Parathyroid adenoma (tissue), 2 donors: ENCODE measurements around the gene SRRD.
A peak's percentile ranks its signal among the peaks of the same experiment; 100 is the strongest.

Experiments used
- H2AFZ ChIP-seq: fragments of 300-600 bp; sonication (generic); one replicate; pipeline ENCODE4 v1.7.0; 2017; ENCODE audit warnings: antibody characterized with exemption, mild to moderate bottlenecking
- H3K27ac ChIP-seq: fragments of 300-600 bp; sonication (generic); one replicate; pipeline ENCODE4 v1.7.0; 2017
- H3K27me3 ChIP-seq: fragments of 300-600 bp; sonication (generic); one replicate; pipeline ENCODE4 v1.7.0; 2017; ENCODE audit warnings: low read length; ENCODE audit not compliant: control insufficient read depth, insufficient read depth
- H3K36me3 ChIP-seq: fragments of 300-600 bp; sonication (generic); one replicate; pipeline ENCODE4 v1.7.0; 2017; ENCODE audit warnings: low read length; ENCODE audit not compliant: control insufficient read depth, insufficient read depth
- H3K4me1 ChIP-seq: fragments of 300-600 bp; sonication (generic); one replicate; pipeline ENCODE4 v1.7.0; 2017; ENCODE audit warnings: control low read depth
- H3K4me2 ChIP-seq: fragments of 300-600 bp; sonication (generic); one replicate; pipeline ENCODE4 v1.7.0; 2017; ENCODE audit warnings: low read length
- H3K4me3 ChIP-seq: fragments of 300-600 bp; sonication (generic); one replicate; pipeline ENCODE4 v1.7.0; 2017; ENCODE audit warnings: low read depth, low read length
- H3K79me2 ChIP-seq: fragments of 300-600 bp; sonication (generic); one replicate; pipeline ENCODE4 v1.7.0; 2017; ENCODE audit warnings: control low read depth
- H3K9ac ChIP-seq: fragments of 300-600 bp; sonication (generic); one replicate; pipeline ENCODE4 v1.7.0; 2017; ENCODE audit warnings: mild to moderate bottlenecking
- H3K9me3 ChIP-seq: fragments of 300-600 bp; sonication (generic); one replicate; pipeline ENCODE4 v1.7.0; 2017; ENCODE audit warnings: low read length; ENCODE audit not compliant: control insufficient read depth
- CTCF ChIP-seq: fragments of 300-600 bp; sonication (generic); IDR thresholded peaks from one replicate; pipeline ENCODE4 v1.7.0; 2017; ENCODE audit warnings: antibody characterized with exemption, mild to moderate bottlenecking
- donor health status: primary hyperparathyroidism.

Gene SRRD

DNA sequence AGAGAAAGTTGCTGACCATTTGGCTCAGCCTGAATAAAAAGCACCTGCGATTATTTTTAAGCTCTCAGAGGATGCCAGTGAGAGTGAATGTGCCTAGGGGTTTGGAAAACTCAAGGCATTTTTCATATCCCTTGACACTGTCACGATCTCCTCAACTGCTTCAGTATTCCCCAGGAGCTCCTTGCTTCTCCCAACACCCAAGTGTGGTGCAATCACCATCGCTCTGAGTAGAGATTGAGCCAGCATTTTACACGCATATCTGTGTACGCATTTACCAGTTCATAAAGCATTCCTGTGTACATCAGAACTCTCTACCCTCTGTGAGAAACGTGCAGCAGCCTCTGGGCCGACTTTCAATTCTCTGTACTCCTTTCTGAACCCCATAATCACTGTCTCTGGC lies 1.3 kb downstream of the SRRD start:
- H3K4me3 ChIP-seq: peak overlapping the region; percentile 86
- no peak overlapping the region for H3K27ac ChIP-seq
- no peak overlapping the region for H2AFZ ChIP-seq
- H3K9ac ChIP-seq: no peak overlapping the region
- TF ChIP-seq CTCF: no peak
- H3K36me3 ChIP-seq: no peaks in the 10 kb centered on the region
- H3K27me3 ChIP-seq: no peaks in the 10 kb centered on the region
- no peaks in the 10 kb centered on the region for H3K9me3 ChIP-seq
- peaks cover 3% of the 10 kb centered on the region for H3K79me2 ChIP-seq
- H3K4me1 ChIP-seq: peaks cover 3% of the 10 kb centered on the region
- H3K4me2 ChIP-seq: peak overlapping the region; percentile 70

DNA sequence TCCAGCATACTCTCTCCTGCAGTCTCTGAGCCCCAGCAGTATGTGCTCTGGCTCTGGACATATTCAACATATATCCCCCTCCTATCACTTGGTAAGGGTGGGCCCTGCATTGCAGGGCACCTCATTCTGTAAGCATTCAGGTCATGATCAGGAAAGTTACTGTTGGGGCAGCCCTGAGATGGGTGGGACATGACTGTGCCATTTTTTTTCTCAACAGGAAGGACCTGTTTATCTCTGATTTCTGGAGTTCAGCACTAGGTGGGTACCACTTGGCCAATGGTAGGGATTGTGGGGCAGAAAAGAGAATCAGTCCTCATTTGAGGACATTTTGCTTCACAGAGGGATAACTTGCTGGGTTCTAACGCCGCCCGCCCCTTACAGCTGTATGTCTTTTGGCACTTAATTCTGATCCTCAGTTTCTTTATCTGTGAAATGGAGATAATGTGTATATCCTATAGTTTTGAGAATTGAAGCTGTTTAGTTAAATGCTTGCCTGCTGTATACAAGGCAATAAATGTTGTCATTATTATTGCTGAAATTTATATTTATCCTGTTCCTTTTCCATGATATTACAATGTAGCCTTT lies 2.2 kb downstream of the SRRD start:
- Histone ChIP-seq H3K9ac (no peak overlapping the region), H2AFZ (no peak overlapping the region), H3K4me2 (no peak overlapping the region), H3K4me1 (peaks cover 3% of the 10 kb centered on the region), H3K9me3 (no peaks in the 10 kb centered on the region), H3K36me3 (no peaks in the 10 kb centered on the region), H3K27me3 (no peaks in the 10 kb centered on the region), H3K4me3 (no peak overlapping the region), H3K79me2 (peaks cover 3% of the 10 kb centered on the region), H3K27ac (no peak overlapping the region)
- no peak for TF ChIP-seq CTCF

DNA sequence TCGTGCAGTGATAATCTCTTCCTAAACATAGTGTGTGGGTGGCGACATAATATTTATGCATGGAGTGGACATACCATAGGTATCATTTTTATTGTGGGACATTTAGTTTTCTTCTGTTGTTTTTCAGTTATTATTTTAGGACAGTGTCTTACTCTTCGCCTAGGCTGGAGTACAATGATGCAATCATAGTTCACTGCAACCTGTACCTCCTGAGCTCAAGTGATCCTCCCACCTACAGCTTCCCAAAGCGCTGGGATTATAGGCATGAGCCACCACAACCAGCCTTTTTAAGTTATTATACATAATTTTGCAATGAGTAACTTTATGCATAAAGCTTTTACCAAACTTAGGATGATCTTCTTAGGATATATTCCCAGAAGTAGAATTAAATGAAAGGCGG lies 2.7 kb downstream of the SRRD start:
- Histone ChIP-seq H3K4me2 (no peak overlapping the region), H3K4me1 (peaks cover 3% of the 10 kb centered on the region), H3K36me3 (no peaks in the 10 kb centered on the region), H3K4me3 (no peak overlapping the region), H3K9ac (no peak overlapping the region), H3K27ac (no peak overlapping the region), H3K9me3 (no peaks in the 10 kb centered on the region), H3K27me3 (no peaks in the 10 kb centered on the region), H3K79me2 (peaks cover 3% of the 10 kb centered on the region), H2AFZ (no peak overlapping the region)
- no peak for TF ChIP-seq CTCF

DNA sequence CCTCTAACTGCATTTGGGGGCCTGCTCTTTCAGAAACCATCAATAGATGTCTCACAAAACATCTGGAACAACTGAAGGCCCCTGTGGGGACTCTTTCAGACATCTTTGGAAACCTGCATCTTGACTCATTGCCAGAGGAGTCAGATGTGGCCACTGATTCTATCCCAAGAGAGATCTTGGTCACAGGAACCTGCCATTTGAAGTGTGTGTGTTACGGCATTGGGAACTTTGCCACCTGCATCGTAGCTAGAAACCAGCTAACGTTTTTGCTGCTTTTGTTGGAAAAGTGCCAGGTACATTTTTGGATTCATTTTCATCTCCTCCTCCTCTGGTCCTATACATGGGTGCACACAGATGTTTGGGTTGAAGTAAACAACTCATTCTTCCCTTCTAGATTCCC lies 4.3 kb downstream of the SRRD start:
- no peak for TF ChIP-seq CTCF
- H3K4me2 ChIP-seq: no peak overlapping the region
- H3K9me3 ChIP-seq: no peaks in the 10 kb centered on the region
- H3K36me3 ChIP-seq: no peaks in the 10 kb centered on the region
- H3K27me3 ChIP-seq: no peaks in the 10 kb centered on the region
- H3K27ac ChIP-seq: no peak overlapping the region
- H3K9ac ChIP-seq: no peak overlapping the region
- H3K4me1 ChIP-seq: peaks cover 3% of the 10 kb centered on the region
- H2AFZ ChIP-seq: no peak overlapping the region
- H3K4me3 ChIP-seq: no peak overlapping the region
- H3K79me2 ChIP-seq: peaks cover 3% of the 10 kb centered on the region

- H3K4me1 ChIP-seq: no peaks in the 10 kb centered on the region
- no peak overlapping the region for H3K4me2 ChIP-seq
- no peak overlapping the region for H3K9ac ChIP-seq
- H3K4me3 ChIP-seq: no peak overlapping the region
- no peaks in the 10 kb centered on the region for H3K9me3 ChIP-seq
- H3K27me3 ChIP-seq: no peaks in the 10 kb centered on the region
- no peaks in the 10 kb centered on the region for H3K36me3 ChIP-seq
- H3K79me2 ChIP-seq: no peaks in the 10 kb centered on the region
- no peak overlapping the region for H2AFZ ChIP-seq
- no peak for TF ChIP-seq CTCF
- H3K27ac ChIP-seq: no peak overlapping the region
These were observed 5.9 kb downstream of the SRRD start for GRCh38 chr22:26489447-26490036.
